K562 (cell line): ENCODE results near the gene TBC1D1. TPM values are rescaled to one million over a fixed set of nuclear protein-coding genes. Genes with fewer than 3 reads are reported as not detected.

Source experiments
- ATAC-seq: fragments of 200-7000 bp; cut with Tn5 transposase; 3 replicates; pipeline ENCODE4 v1.9.1; 2020; ENCODE audit warnings: moderate library complexity
- BruUV-seq: library from RNA; stranded (reverse); fragments of 400-500 nt; replicated peaks from 2 replicates; lab custom pipeline; 2021; lab: Mats Ljungman, UMichigan
- CTCF ChIA-PET: fragments of 300-600 bp; formaldehyde crosslinking; extraction: SDS; loops from one replicate; lab custom pipeline; 2021; ENCODE audit warnings: low intra/inter-chr PET ratio; lab: Yijun Ruan, JAX
- POLR2A ChIA-PET: fragments of 300-600, 350-650 bp; sonication (Branson Sonifier 250); formaldehyde crosslinking; extraction: SDS; loops from one replicate; lab custom pipeline; 2021; ENCODE audit warnings: antibody characterized with exemption, inconsistent platforms; lab: Yijun Ruan, JAX
- DNase-seq, 4 experiments: peaks; one replicate each; pipeline versions ENCODE4 v3.0.0 to v3.0.0-alpha.2; 2011 to 2018; ENCODE audit warnings: low spot score in 3 of 4, mixed read lengths in 3 of 4; ENCODE audit errors: extremely low read depth in 1 of 4
- FAIRE-seq: peaks from 2 replicates; lab custom pipeline; 2011; peaks lifted over from hg19 to GRCh38; lab: Jason Lieb, UNC
- H2AFZ ChIP-seq: 2 replicates; pipeline ENCODE4 v1.6.0; 2011; ENCODE audit warnings: low read depth, low read length, control low read depth, inconsistent platforms
- H3K27ac ChIP-seq: fragments of 200-600 bp; 3 replicates; pipeline ENCODE4 v1.8.0; 2011; ENCODE audit warnings: low read depth, mild to moderate bottlenecking, control low read depth, inconsistent platforms, low read length, moderate library complexity, mixed read lengths; ENCODE audit errors: extremely low read depth
- H3K27me3 ChIP-seq, 2 experiments: fragments of 300-600 bp in 1 of 2; 2 replicates in 1 of 2; 3 replicates in 1 of 2; pipeline versions ENCODE4 v1.6.0 to v1.8.0; 2011; ENCODE audit warnings: inconsistent platforms in 2 of 2, low read length in 2 of 2, mild to moderate bottlenecking in 1 of 2, mixed read lengths in 1 of 2, moderate library complexity in 1 of 2; ENCODE audit not compliant: control insufficient read depth in 2 of 2, insufficient read depth in 2 of 2
- H3K36me3 ChIP-seq: fragments of 300-600 bp; 3 replicates; pipeline ENCODE4 v1.8.0; 2011; ENCODE audit warnings: mild to moderate bottlenecking, low read length, inconsistent platforms; ENCODE audit not compliant: control insufficient read depth, insufficient read depth
- H3K4me1 ChIP-seq, 2 experiments: fragments of 200-600 bp in 1 of 2; replicated peaks in 1 of 2; 2 replicates in 1 of 2; 3 replicates in 1 of 2; pipeline versions ENCODE4 v1.5.1 to v1.8.0; 2011; ENCODE audit warnings: inconsistent platforms in 2 of 2, low read length in 2 of 2, mild to moderate bottlenecking in 1 of 2, mixed read lengths in 1 of 2, moderate library complexity in 1 of 2; ENCODE audit not compliant: control insufficient read depth in 2 of 2, insufficient read depth in 2 of 2
- H3K4me2 ChIP-seq: 2 replicates; pipeline ENCODE4 v1.6.1; 2011; ENCODE audit warnings: low read length, control low read depth, inconsistent platforms, mixed read lengths; ENCODE audit not compliant: insufficient read depth
- H3K4me3 ChIP-seq: fragments of 200-600 bp; sonication (generic), shearing (Covaris generic); 2 replicates; pipeline ENCODE4 v1.5.1; 2016; ENCODE audit warnings: control low read depth, inconsistent platforms
- H3K79me2 ChIP-seq: fragments of 200-600 bp; 3 replicates; pipeline ENCODE4 v1.8.0; 2011; ENCODE audit warnings: low read length, inconsistent platforms; ENCODE audit not compliant: control insufficient read depth, insufficient read depth
- H3K9ac ChIP-seq, 2 experiments: 2 replicates each; pipeline versions ENCODE4 v1.6.0 to v1.6.1; 2011; ENCODE audit warnings: low read depth in 2 of 2, low read length in 2 of 2, control low read depth in 1 of 2, inconsistent platforms in 1 of 2, mild to moderate bottlenecking in 1 of 2, mixed read lengths in 1 of 2; ENCODE audit not compliant: insufficient read depth in 1 of 2
- H3K9me1 ChIP-seq: one replicate; pipeline ENCODE4 v1.6.0; 2011; ENCODE audit warnings: inconsistent platforms, mild to moderate bottlenecking, low read length, moderate library complexity; ENCODE audit not compliant: control insufficient read depth, insufficient read depth
- H3K9me3 ChIP-seq: replicated peaks from 2 replicates; pipeline ENCODE4 v1.5.1; 2011; ENCODE audit warnings: low read depth, low read length, inconsistent platforms; ENCODE audit not compliant: control insufficient read depth, insufficient read depth
- H4K20me1 ChIP-seq: replicated peaks from 2 replicates; pipeline ENCODE4 v1.6.1; 2011; ENCODE audit warnings: low read length, inconsistent platforms, mixed read lengths; ENCODE audit not compliant: control insufficient read depth, insufficient read depth
- BRF1 ChIP-seq: IDR thresholded peaks from 3 replicates; pipeline ENCODE4 v1.6.1; 2011; ENCODE audit warnings: borderline replicate concordance, mild to moderate bottlenecking; ENCODE audit not compliant: insufficient read length; ENCODE audit errors: extremely low read depth
- E2F6 ChIP-seq, 2 experiments: IDR thresholded peaks; 2 replicates each; pipeline ENCODE4 v1.6.1; 2011; ENCODE audit warnings: borderline replicate concordance in 1 of 2, control low read depth in 1 of 2, low read depth in 1 of 2, low read length in 1 of 2, mild to moderate bottlenecking in 1 of 2, mixed read lengths in 1 of 2, moderate library complexity in 1 of 2; ENCODE audit not compliant: insufficient read depth in 1 of 2, insufficient read length in 1 of 2, poor library complexity in 1 of 2, severe bottlenecking in 1 of 2; ENCODE audit errors: extremely low read depth in 1 of 2
- FOXK1 ChIP-seq: sonication (generic); formaldehyde crosslinking; IDR thresholded peaks from 2 replicates; pipeline ENCODE4 v1.8.0; 2022; ENCODE audit warnings: missing genetic modification reagents, mild to moderate bottlenecking, borderline replicate concordance
- MITF ChIP-seq: IDR thresholded peaks from 2 replicates; pipeline ENCODE4 v1.6.1; 2014; ENCODE audit warnings: antibody characterized with exemption
- PHB ChIP-seq: fragments of 250-450 bp; sonication (Bioruptor Pico); IDR thresholded peaks from 2 replicates; pipeline ENCODE4 v1.5.0; 2021
- U2AF2 ChIP-seq: fragments of 200-400 bp; formaldehyde crosslinking; optimal IDR thresholded peaks from 2 replicates; pipeline ENCODE3; 2017; ENCODE audit warnings: low read depth, mild to moderate bottlenecking, low read length
- ZBTB7A ChIP-seq: IDR thresholded peaks from 2 replicates; pipeline ENCODE4 v1.6.1; 2011; ENCODE audit warnings: low read depth, mild to moderate bottlenecking, low read length, moderate library complexity, borderline replicate concordance; ENCODE audit not compliant: control insufficient read depth
- ZNF449 ChIP-seq: fragments of 250-450 bp; sonication (Bioruptor Pico); IDR thresholded peaks from 2 replicates; pipeline ENCODE4 v1.8.0; 2022; ENCODE audit warnings: moderate library complexity, mild to moderate bottlenecking, inconsistent platforms
- ZNF77 ChIP-seq: fragments of 250-450 bp; sonication (Bioruptor Pico); IDR thresholded peaks from 2 replicates; pipeline ENCODE4 v1.5.0; 2020
- WGBS: fragments of 100-300 bp; shearing (Covaris generic); methylation state at CpG from one replicate; pipeline ENCODE4 v1.1.6; 2016; ENCODE audit warnings: low coverage, mixed read lengths; ENCODE audit not compliant: insufficient coverage; ENCODE audit errors: missing lambda C conversion rate; 5-methylcytosine and 5-hydroxymethylcytosine counted together
- in situ Hi-C: fragments of 300-500 bp; cut with MboI; formaldehyde crosslinking; loops from 4 replicates; pipeline ENCODE4 v1.15.0; 2018; ENCODE audit warnings: inconsistent platforms, mixed read lengths
- intact Hi-C: fragments of 100-400 bp; cut with micrococcal nuclease; formaldehyde crosslinking; loops from 2 replicates; pipeline ENCODE4 v1.14.2; 2022
- polyA plus RNA-seq, 8 experiments: library from polyadenylated mRNA; depleted of rRNA in 4 of 8; stranded (reverse) in 5 of 8; unstranded in 3 of 8; fragments of >200 nt; fragmentation: Nextera tagmentation in 2 of 8; fragmentation: Illumina TruSeq in 1 of 8; extraction: Ambion mirVana in 2 of 8; extraction: Trizol in 1 of 8; gene quantifications; 2 replicates each; pipeline versions ENCODE4 v1.2.1 to v1.2.3, GENCODE V29; 2011 to 2014; ENCODE audit warnings: inconsistent platforms in 1 of 8, missing spikeins in 1 of 8
- total RNA-seq, 7 experiments: library from RNA; depleted of rRNA in 6 of 7; stranded (reverse); fragments of >200 nt in 6 of 7; fragmentation: Illumina TruSeq in 2 of 7; extraction: Trizol in 2 of 7; gene quantifications; 2 replicates each; pipeline versions ENCODE4 v1.2.1 to v1.2.3, GENCODE V29; 2011 to 2021; ENCODE audit warnings: low replicate concordance in 1 of 7

The TBC1D1 gene
- total and polyA plus RNA-seq, 9 of the 15 experiments (the other 6 are each of a cell fraction or from before 2014, with no cell fraction given): 0.59 to 14.2 (median 8.8) TPM

- no peak for ATAC-seq
- no peak overlapping the region for H3K4me2 ChIP-seq
- H3K9me3 ChIP-seq: no peaks in the 10 kb centered on the region
- FAIRE-seq: no peak
- H3K79me2 ChIP-seq: no peaks in the 10 kb centered on the region
- no peaks in the 10 kb centered on the region for H3K9me1 ChIP-seq
- in situ Hi-C loops (no loop called here), intact Hi-C loops (no loop called here)
- no TSS peak for BruUV-seq
- no peak overlapping the region for H2AFZ ChIP-seq
- H3K4me1 ChIP-seq: no peaks in the 10 kb centered on the region
- H3K36me3 ChIP-seq: no peaks in the 10 kb centered on the region
- CTCF ChIA-PET: no interaction called here
- no peak overlapping the region for H3K4me3 ChIP-seq
- H3K27me3 ChIP-seq: peaks cover 11 to 21% of the 10 kb centered on the region in 2 experiments; a peak in 4 of 5 replicates
- 0% methylated on average over 3 of the region's 3 CpGs for WGBS
- no peak overlapping the region for H3K9ac ChIP-seq
- TF ChIP-seq PHB (CRISPR knock-in tag): no peak
- TF ChIP-seq FOXK1 (CRISPR knock-in tag): no peak
- TF ChIP-seq BRF1: no peak
- no peak for DNase-seq
- H4K20me1 ChIP-seq: no peaks in the 10 kb centered on the region
- no peak overlapping the region for H3K27ac ChIP-seq
- POLR2A ChIA-PET: interaction anchor here (0.6 kb wide), 1 partner anchor 455 kb away, joined by 3 read pairs; no protein-coding TSS in a partner anchor
These were observed 75.2 kb downstream of the TBC1D1 start for GRCh38 chr4:37966044-37966443.

GRCh38 chr4:37967736-37968135 is 76.9 kb downstream of the TBC1D1 start:
- H3K9ac ChIP-seq: no peak overlapping the region
- 2% methylated on average over 5 of the region's 5 CpGs for WGBS
- ATAC-seq: no peak

More at GRCh38 chr4:37967736-37968135, 76.9 kb downstream of the TBC1D1 start:
- Histone ChIP-seq H4K20me1 (no peaks in the 10 kb centered on the region), H3K4me3 (no peak overlapping the region), H2AFZ (no peak overlapping the region), H3K4me2 (no peak overlapping the region), H3K36me3 (no peaks in the 10 kb centered on the region), H3K27ac (no peak overlapping the region), H3K9me3 (no peaks in the 10 kb centered on the region), H3K4me1 (no peaks in the 10 kb centered on the region), H3K27me3 (peaks cover 10 to 21% of the 10 kb centered on the region in 2 experiments; a peak in 4 of 5 replicates), H3K79me2 (no peaks in the 10 kb centered on the region), H3K9me1 (no peaks in the 10 kb centered on the region)
- FAIRE-seq (no peak), DNase-seq (no peak)
- BruUV-seq: no TSS peak
- in situ Hi-C loops (no loop called here), intact Hi-C loops (no loop called here)
- POLR2A ChIA-PET: no interaction called here
- CTCF ChIA-PET: no interaction called here
- TF ChIP-seq U2AF2 (no peak), E2F6 (IDR thresholded peaks at IDR 0.05; ENCODE audit: borderline replicate concordance in 1 of 2, extremely low read depth in 1 of 2, insufficient read depth in 1 of 2, insufficient read length in 1 of 2, low read depth in 1 of 2, low read length in 1 of 2, poor library complexity in 1 of 2, severe bottlenecking in 1 of 2) (no peak), MITF (no peak), ZBTB7A (no peak), ZNF449 (CRISPR knock-in tag) (no peak), ZNF77 (CRISPR knock-in tag) (no peak)
